Effector memory CD8-positive, alpha-beta T cell (primary cell): Measurements from ENCODE around the gene CLDN24.
A peak's percentile ranks its signal among the peaks of the same experiment; 100 is the strongest.

Experiments used
- ATAC-seq: fragments of 150-1000 bp; cut with Tn5 transposase; replicated peaks from 2 replicates; pipeline ENCODE4 v1.10.0; 2021; ENCODE audit warnings: mild to moderate bottlenecking, moderate library complexity
- DNase-seq, 3 experiments: peaks; one replicate each; pipeline ENCODE4 v3.0.0; 2021
- H3K27ac Mint-ChIP-seq, 2 donors: one replicate each; pipeline ENCODE4 v1.8.0; 2022; ENCODE audit warnings: mild to moderate bottlenecking in 2 of 2, mixed read lengths in 2 of 2, moderate library complexity in 2 of 2
- H3K27me3 Mint-ChIP-seq, 2 donors: one replicate each; pipeline ENCODE4 v1.8.0; 2022; ENCODE audit warnings: mixed read lengths in 2 of 2
- H3K36me3 Mint-ChIP-seq: one replicate; pipeline ENCODE4 v1.8.0; 2022; ENCODE audit warnings: mild to moderate bottlenecking, moderate library complexity, mixed read lengths; ENCODE audit not compliant: insufficient read depth
- H3K4me1 Mint-ChIP-seq, 2 donors: one replicate each; pipeline ENCODE4 v1.8.0; 2022; ENCODE audit warnings: low read depth in 2 of 2, mixed read lengths in 2 of 2
- H3K4me3 Mint-ChIP-seq, 2 donors: one replicate each; pipeline ENCODE4 v1.8.0; 2022; ENCODE audit warnings: mild to moderate bottlenecking in 2 of 2, mixed read lengths in 2 of 2, moderate library complexity in 2 of 2
- H3K9me3 Mint-ChIP-seq, 2 donors: one replicate each; pipeline ENCODE4 v1.8.0; 2022; ENCODE audit warnings: mixed read lengths in 2 of 2

CLDN24 gene

DNA sequence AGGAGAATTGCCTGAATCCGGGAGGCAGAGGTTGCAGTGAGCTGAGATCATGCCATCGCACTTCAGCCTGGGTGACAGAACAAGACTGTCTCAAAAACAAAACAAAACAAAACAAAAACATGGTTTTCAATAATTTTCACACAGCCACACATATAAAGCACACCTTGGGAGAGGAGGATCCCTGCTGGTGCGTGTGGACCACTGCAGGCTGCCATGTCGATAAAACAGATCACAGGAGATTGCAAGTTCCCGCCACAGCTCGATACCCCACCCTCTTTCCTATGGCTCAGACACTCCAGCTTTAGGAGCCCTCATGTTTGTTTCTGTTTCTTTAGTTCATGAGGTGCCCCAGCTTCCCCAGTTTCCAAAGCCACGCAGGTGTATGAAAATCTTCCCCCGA is 31.3 kb upstream of the CLDN24 start:
- no peaks in the 10 kb centered on the region for H3K36me3 Mint-ChIP-seq
- no peak for ATAC-seq
- H3K4me3 Mint-ChIP-seq, result no peak overlapping the region
- no peak overlapping the region for H3K27ac Mint-ChIP-seq
- H3K27me3 Mint-ChIP-seq, result peaks cover 22 to 75% of the 10 kb centered on the region in 2 donors
- H3K4me1 Mint-ChIP-seq, result peaks cover 0 to 2% of the 10 kb centered on the region in 2 donors
- no peak for DNase-seq
- H3K9me3 Mint-ChIP-seq, result no peaks in the 10 kb centered on the region

DNA sequence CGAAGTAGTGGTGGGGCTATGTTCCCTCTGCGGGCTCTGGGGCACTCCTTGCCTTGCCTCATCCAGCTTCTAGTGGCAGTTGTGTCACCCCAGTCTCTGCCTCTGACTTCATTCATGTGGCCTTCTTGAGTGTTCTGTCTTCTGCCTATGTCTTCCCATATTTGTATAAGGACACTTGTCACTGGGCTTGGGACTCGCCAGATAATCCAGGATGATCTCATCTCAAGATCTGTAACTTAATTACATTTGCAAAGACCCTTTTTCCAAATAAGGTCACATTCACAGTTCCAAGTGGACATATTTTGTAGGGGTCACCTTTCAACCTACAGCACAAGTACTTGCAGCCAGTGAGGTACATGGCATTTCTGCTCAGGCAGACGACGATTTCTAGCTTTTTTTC is 30.3 kb upstream of the CLDN24 start:
- DNase-seq (no peak), ATAC-seq (no peak)
- Mint-ChIP-seq H3K27ac (no peak overlapping the region), H3K27me3 (peaks cover 15 to 75% of the 10 kb centered on the region in 2 donors), H3K4me1 (peaks cover 0 to 2% of the 10 kb centered on the region in 2 donors), H3K9me3 (no peaks in the 10 kb centered on the region), H3K36me3 (no peaks in the 10 kb centered on the region), H3K4me3 (no peak overlapping the region)

DNA sequence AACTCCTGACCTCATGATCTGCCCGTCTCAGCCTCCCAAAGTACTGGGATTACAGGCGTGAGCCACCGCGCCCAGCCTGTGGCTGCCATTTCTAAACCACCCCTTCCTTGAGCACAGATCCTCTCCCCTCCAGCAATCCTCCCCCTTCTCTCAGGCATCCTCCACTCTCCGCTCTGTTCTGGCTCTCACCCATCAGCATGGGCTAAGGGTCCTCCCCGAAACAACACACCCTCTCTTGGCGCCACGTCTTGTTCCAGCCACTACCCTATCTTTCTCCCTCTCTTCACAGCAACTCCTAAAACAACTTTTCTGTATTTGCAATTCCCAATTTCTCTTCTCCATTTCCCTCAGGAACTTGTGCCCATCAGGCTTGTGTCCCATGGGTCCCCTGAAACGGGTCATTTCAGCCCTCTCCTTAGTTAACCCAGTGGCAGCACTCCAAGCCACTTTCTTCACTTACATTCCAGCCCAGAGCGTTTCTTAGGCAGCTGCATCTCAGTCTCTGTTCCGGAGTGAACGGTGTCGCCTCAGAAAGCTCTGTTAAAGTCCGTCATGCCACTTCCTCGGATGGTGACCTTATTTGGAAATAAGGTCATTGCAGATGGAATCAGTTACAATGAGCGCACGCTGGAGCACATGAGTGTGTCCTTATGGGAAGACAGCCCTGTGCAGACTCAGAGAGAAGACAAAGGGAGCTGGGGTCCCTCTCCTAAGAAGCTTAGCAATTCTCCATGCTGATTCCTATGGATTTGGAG is 28.3 kb upstream of the CLDN24 start:
- H3K27ac Mint-ChIP-seq, result no peak overlapping the region
- peak overlapping the region in 1 of 2 donors; percentile 1 for H3K4me3 Mint-ChIP-seq
- no peak for ATAC-seq
- H3K27me3 Mint-ChIP-seq, result peaks cover 11 to 64% of the 10 kb centered on the region in 2 donors
- H3K9me3 Mint-ChIP-seq, result no peaks in the 10 kb centered on the region
- H3K36me3 Mint-ChIP-seq, result no peaks in the 10 kb centered on the region
- peaks cover 0 to 2% of the 10 kb centered on the region in 2 donors for H3K4me1 Mint-ChIP-seq
- no peak for DNase-seq

DNA sequence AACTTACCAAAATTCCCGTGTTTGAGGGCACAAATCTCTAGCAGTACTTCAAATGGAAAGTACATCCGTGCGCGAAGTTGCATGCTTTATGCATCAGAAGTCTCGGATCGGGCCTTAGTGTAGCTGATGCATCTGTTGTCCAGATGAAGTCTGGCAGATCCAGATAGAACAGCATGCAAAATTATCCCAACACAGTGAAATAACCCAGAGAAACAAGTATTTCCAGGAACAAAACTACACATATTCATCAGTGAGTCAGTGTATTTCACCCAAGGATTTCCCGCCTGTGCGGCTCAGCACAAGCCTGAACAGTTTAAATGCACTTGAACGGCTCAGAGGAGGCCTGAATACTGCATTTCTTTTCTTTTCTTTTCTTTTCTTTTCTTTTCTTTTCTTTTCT is 27.4 kb upstream of the CLDN24 start:
- Mint-ChIP-seq H3K27ac (no peak overlapping the region), H3K4me3 (no peak overlapping the region), H3K9me3 (no peaks in the 10 kb centered on the region), H3K4me1 (peaks cover 0 to 2% of the 10 kb centered on the region in 2 donors), H3K36me3 (no peaks in the 10 kb centered on the region), H3K27me3 (peaks cover 16 to 64% of the 10 kb centered on the region in 2 donors)
- DNase-seq (no peak), ATAC-seq (no peak)

DNA sequence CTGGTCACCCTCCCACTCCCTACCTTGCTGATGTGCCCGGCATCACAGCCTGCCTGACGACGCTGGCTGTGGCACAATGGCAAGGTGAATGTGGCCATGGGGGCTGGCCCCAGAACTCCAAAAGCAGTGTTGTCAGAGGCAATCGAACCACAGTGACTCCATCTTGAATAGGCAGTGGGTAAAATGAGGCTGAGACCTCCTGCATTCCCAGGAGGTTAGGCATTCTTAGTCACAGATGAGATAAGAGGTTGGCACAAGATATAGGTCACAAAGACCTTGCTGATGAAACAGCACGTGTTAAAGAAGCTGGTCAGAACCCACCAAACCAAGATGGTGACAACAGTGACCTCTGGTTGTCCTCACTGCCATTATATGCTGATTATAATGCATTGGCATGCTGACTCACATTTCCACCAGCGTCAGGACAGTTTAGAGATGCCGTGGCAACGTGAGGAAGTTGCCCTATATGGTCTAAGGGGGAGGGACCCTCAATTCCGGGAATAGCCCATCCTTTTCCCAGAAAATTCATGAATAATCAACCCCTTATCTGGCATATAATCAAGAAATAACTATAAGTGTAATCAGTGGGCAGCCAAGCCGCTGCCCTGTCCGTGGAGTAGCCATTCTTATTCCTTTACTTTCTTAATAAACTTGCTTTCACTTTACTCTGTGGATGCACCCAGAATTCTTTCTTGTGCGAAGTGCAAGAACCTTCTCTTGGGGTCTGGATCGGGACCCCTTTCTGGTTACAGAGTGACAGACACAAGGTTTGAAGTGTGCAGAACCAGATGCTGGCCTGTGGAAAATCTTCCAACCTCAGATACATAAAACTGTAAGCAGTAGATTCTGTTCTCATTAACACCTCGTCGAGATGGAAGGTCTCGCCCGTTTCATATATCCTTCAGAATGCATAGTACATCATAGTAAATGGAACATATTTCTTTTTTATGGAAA is 26.8 kb upstream of the CLDN24 start:
- no peak for DNase-seq
- peaks cover 16 to 71% of the 10 kb centered on the region in 2 donors for H3K27me3 Mint-ChIP-seq
- no peaks in the 10 kb centered on the region for H3K36me3 Mint-ChIP-seq
- peaks cover 0 to 2% of the 10 kb centered on the region in 2 donors for H3K4me1 Mint-ChIP-seq
- no peaks in the 10 kb centered on the region for H3K9me3 Mint-ChIP-seq
- no peak for ATAC-seq
- no peak overlapping the region for H3K4me3 Mint-ChIP-seq
- no peak overlapping the region for H3K27ac Mint-ChIP-seq

DNA sequence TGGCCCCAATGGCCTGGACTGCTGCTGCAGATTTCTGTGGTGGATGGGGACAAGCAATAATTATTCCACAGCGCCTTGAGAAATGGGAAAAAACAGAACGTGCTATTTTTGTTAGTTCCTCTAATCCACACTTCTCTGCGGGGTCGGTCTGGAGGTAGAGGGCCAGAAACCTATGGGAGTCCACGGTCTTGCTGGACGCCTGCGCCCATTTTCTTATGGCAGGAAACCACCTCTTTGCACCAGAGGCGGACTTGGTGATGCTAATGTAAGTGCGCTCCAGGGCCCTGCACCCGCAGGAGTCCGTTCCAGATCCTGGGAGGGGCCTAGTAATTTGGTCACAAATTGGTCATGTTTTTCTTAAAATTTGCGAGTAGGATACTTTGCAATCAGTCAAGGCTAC is 25.9 kb upstream of the CLDN24 start:
- H3K27me3 Mint-ChIP-seq, result peaks cover 16 to 75% of the 10 kb centered on the region in 2 donors
- H3K4me3 Mint-ChIP-seq, result no peak overlapping the region
- no peak for DNase-seq

DNA sequence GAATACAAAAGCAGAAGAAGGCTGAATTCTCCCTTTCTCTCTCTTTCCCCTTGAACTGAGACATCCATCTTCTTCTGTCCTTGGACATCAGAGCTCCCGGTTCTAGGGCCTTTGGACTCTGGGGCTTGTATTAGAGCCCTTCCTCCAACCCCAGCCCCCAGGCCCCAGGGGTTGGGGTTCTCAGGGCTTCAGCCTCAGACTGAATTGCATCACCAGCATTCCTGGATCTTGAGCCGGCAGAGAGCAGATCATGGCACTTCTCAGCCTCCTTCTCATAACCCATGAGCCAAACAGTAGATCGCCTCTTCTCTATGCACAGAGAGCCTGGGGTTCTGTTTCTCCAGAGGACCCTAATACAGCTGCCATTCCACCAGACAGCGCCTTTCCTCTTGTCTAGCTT is 25.3 kb upstream of the CLDN24 start:
- Mint-ChIP-seq H3K4me1 (peaks cover 3 to 6% of the 10 kb centered on the region in 2 donors), H3K4me3 (no peak overlapping the region), H3K27ac (no peak overlapping the region), H3K9me3 (no peaks in the 10 kb centered on the region), H3K36me3 (no peaks in the 10 kb centered on the region), H3K27me3 (peaks cover 16 to 75% of the 10 kb centered on the region in 2 donors)
- no peak for DNase-seq
- no peak for ATAC-seq

More for the DNA sequence above, 25.9 kb upstream of the CLDN24 start:
- ATAC-seq, result no peak
- Mint-ChIP-seq H3K27ac (no peak overlapping the region), H3K9me3 (no peaks in the 10 kb centered on the region), H3K36me3 (no peaks in the 10 kb centered on the region), H3K4me1 (peaks cover 2 to 3% of the 10 kb centered on the region in 2 donors)

DNA sequence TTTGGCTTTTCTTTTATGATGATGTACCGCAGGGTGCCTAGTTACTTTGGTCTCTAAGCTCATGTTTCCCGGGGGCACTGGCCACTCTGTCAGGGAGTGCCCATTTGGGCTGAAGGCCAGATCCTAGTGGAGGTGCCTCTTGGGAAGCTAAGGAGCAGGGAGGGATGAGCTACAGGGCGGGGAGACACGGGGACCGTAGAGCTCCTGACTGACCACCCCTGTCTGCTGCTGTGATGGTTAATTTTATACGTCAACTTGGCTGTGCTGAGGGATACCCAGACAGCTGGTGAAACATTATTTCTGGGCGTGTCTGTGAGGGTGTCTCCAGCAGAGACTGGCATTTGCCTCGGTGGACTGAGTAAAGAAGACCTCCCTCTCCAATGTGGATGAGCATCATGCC is 24.9 kb upstream of the CLDN24 start:
- H3K4me3 Mint-ChIP-seq, result no peak overlapping the region
- no peaks in the 10 kb centered on the region for H3K36me3 Mint-ChIP-seq
- DNase-seq (no peak), ATAC-seq (no peak)
- peaks cover 16 to 71% of the 10 kb centered on the region in 2 donors for H3K27me3 Mint-ChIP-seq
- no peak overlapping the region for H3K27ac Mint-ChIP-seq
- no peaks in the 10 kb centered on the region for H3K9me3 Mint-ChIP-seq
- H3K4me1 Mint-ChIP-seq, result peaks cover 3 to 6% of the 10 kb centered on the region in 2 donors

DNA sequence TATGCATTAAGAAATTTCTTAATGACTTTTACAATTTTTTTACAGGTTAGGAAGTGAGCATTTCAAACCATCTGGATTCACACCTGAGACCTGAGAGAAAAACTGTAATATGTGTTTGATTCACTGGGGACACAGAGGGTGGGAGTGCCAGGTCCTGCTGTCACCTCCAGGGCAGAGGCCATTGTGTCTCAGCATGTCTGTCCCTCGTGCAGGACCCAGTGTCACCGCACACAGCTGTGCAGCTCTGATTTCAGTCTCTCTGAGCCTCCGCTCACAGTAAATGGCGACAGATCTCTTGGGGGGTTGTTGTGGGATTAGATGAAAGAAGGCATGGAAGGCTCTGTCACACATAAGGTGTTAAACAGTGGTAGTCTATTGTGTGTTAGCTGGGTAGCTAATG is 23.0 kb upstream of the CLDN24 start:
- DNase-seq, result no peak
- Mint-ChIP-seq H3K27me3 (peaks cover 7 to 52% of the 10 kb centered on the region in 2 donors), H3K27ac (no peak overlapping the region)

DNA sequence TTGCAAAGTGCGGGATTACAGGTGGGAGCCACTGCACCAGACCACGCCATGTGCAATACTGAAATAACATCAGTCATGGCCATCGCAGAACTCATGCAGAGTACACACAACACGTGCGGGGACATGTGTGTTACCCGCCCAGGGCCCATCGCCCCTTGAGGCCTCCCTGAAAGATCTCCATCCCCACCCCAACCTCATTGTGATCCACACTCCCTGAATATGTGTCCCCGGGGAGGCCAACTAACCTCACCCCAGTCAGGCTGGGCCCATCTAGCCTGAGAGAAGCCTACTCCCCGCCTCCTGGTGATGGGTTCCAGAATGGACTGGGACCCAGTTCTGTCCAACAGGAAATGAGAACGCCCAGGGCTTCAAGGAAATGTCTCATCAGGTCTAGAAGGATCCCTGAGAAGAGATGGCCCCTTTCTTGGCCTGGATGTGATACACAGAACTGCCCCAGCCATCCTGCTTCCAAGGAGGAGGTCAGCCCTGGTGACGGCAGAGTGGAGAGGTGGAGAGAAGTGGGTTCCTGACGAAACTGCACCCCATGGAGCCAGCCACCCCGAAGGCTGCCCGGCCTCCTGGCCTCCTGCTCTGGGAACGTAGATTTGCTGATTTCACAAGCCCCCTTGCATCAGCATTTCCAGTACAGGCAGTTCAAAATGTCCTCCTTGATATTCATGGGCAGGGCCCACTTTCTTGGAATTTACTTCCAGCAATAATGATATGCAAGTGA is 22.5 kb upstream of the CLDN24 start:
- no peaks in the 10 kb centered on the region for H3K9me3 Mint-ChIP-seq
- H3K4me3 Mint-ChIP-seq, result no peak overlapping the region
- no peak for ATAC-seq
- H3K4me1 Mint-ChIP-seq, result peaks cover 3 to 6% of the 10 kb centered on the region in 2 donors
- no peaks in the 10 kb centered on the region for H3K36me3 Mint-ChIP-seq
- H3K27me3 Mint-ChIP-seq, result peaks cover 6 to 48% of the 10 kb centered on the region in 2 donors
- DNase-seq, result no peak
- H3K27ac Mint-ChIP-seq, result no peak overlapping the region

More for the DNA sequence above, 23.0 kb upstream of the CLDN24 start:
- no peak for ATAC-seq
- peaks cover 3 to 6% of the 10 kb centered on the region in 2 donors for H3K4me1 Mint-ChIP-seq
- H3K4me3 Mint-ChIP-seq, result no peak overlapping the region
- no peaks in the 10 kb centered on the region for H3K36me3 Mint-ChIP-seq
- H3K9me3 Mint-ChIP-seq, result no peaks in the 10 kb centered on the region

DNA sequence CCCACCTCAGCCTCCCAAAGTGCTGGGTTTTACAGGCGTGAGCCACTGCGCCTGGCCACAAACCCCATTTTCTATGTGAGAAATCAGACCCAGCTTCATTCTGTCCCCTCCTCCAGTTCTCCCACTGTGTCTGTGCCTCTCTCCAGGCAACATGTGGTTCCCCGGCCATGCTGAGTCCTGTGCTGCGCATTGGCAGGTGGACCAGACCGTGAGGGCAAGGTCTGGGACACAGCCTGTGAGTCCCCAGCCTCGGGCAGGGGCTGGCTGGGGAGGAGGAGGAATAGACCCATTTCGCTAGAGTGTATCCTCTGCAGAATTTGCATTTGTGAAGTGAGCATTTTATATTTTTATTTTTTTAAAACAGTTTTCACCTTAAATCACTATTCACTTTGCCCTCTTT is 21.5 kb upstream of the CLDN24 start:
- DNase-seq, result no peak
- H3K4me1 Mint-ChIP-seq, result peaks cover 3 to 5% of the 10 kb centered on the region in 2 donors
- H3K4me3 Mint-ChIP-seq, result peak overlapping the region in 1 of 2 donors; percentile 56
- no peak overlapping the region for H3K27ac Mint-ChIP-seq
- H3K9me3 Mint-ChIP-seq, result no peaks in the 10 kb centered on the region
- peaks cover 6 to 45% of the 10 kb centered on the region in 2 donors for H3K27me3 Mint-ChIP-seq
- H3K36me3 Mint-ChIP-seq, result no peaks in the 10 kb centered on the region
- no peak for ATAC-seq

DNA sequence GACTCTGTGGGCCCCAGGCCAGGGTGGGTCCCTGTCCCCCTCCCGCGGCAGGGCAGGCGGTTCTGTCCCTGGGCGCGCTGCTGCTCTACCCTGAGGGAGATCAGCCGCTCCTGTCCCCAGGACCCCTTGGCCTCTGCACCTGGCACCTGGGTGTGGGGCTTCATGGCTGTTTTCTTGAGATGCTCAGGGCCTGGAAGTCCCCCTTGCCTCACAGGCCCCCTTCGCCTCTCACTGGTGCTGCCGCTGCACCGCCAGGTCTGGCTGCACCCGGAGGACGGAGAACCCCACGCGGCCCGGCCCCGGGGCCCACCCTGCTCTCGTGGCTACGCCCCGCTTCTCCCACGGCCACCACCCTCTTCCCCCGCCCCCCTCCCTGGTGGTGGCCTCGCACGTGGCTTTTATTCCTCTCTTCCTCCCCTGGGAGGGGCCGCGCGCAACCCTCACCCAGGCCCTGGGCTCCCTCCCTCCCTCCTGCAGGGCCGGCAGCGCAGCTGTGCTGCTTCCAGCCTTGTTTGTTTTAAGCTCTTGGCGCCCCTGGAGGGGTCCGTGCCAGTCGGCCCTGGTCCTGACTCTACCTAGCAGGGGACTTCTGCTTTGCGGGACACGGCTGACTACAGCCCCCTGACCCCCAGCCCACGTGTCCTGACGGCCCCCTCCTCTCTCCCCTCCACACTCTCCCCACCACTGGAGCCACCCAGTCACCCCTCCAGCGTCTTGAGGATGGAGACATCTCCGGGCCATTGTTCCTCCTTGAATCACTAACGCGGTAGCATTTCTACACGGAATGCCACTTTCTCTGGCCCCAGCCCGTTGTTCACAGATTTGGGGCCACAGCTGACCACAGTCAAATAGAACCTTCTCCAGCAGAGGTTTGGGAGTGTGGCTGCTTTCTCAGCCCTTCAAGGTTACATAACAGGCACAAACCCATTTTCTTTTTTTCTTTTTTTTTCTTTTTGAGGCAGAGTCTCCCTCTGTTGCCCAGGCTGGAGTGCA is 20.6 kb upstream of the CLDN24 start:
- peaks cover 6 to 36% of the 10 kb centered on the region in 2 donors for H3K27me3 Mint-ChIP-seq
- H3K9me3 Mint-ChIP-seq, result no peaks in the 10 kb centered on the region
- ATAC-seq (peak; percentile 51), DNase-seq (no peak)
- no peak overlapping the region for H3K27ac Mint-ChIP-seq
- H3K4me3 Mint-ChIP-seq, result peak overlapping the region in 1 of 2 donors; percentile 56
- H3K4me1 Mint-ChIP-seq, result peaks cover 3 to 5% of the 10 kb centered on the region in 2 donors
- H3K36me3 Mint-ChIP-seq, result no peaks in the 10 kb centered on the region
